ENCODE measurements around the gene TOR4A. TPM values are rescaled to one million over a fixed set of nuclear protein-coding genes. Genes with fewer than 3 reads are reported as not detected.
A peak's percentile ranks its signal among the peaks of the same experiment; 100 is the strongest.

TOR4A gene
- total and polyA plus RNA-seq, 9 of the 15 experiments (the other 6 are each of a cell fraction or from before 2014, with no cell fraction given), result 3.9 to 49.2 (median 8.8) TPM

- peaks cover 7% of the 10 kb centered on the region for H3K9me1 ChIP-seq (ENCODE audit: control insufficient read depth, insufficient read depth, low read length)
- no peaks in the 10 kb centered on the region for H3K27me3 ChIP-seq (ENCODE audit: control insufficient read depth in 2 of 2, insufficient read depth in 2 of 2, low read length in 2 of 2)
- H3K9me3 ChIP-seq (replicated peaks; ENCODE audit: control insufficient read depth, insufficient read depth, low read depth, low read length), result no peaks in the 10 kb centered on the region
- no TSS peak for BruUV-seq (replicated peaks)
- peak; percentile 62 for FAIRE-seq
- H3K27ac ChIP-seq (ENCODE audit: extremely low read depth, low read depth, low read length), result peak overlapping the region; percentile 36; the same call in 2 of the 3 replicates
- ATAC-seq, result peak; percentile 33
- intact Hi-C loops (cut with micrococcal nuclease), result loop anchor here (10.0 kb wide), 1 partner anchor 120 kb away; the partner anchor contains the start of genes EXD3 and NOXA1
- peaks cover 15% of the 10 kb centered on the region for H3K79me2 ChIP-seq (ENCODE audit: control insufficient read depth, insufficient read depth, low read length)
- DNase-seq (ENCODE audit: extremely low read depth in 1 of 4, low spot score in 3 of 4), result peak in 3 of 4 experiments; percentile 43 to 52 (median 48)
- peaks cover 17 to 87% of the 10 kb centered on the region in 2 experiments for H3K4me1 ChIP-seq (replicated peaks in 1 of 2; ENCODE audit: control insufficient read depth in 2 of 2, insufficient read depth in 2 of 2, low read length in 2 of 2)
- no peaks in the 10 kb centered on the region for H3K36me3 ChIP-seq (ENCODE audit: control insufficient read depth, insufficient read depth, low read length)
- H3K4me3 ChIP-seq, result no peak overlapping the region
- H4K20me1 ChIP-seq (replicated peaks; ENCODE audit: control insufficient read depth, insufficient read depth, low read length), result peaks cover 8% of the 10 kb centered on the region
- no peak overlapping the region; the same call in 1 of the 2 replicates for H3K4me2 ChIP-seq (ENCODE audit: insufficient read depth, low read length)
- H3K9ac ChIP-seq (ENCODE audit: insufficient read depth in 1 of 2, low read depth in 2 of 2, low read length in 2 of 2), result peak overlapping the region in 1 of 2 experiments; percentile 62; a peak in 1 of 4 replicates
- peak overlapping the region; percentile 55; the same call in 1 of the 2 replicates for H2AFZ ChIP-seq (ENCODE audit: low read depth, low read length)
- in situ Hi-C loops (cut with MboI), result no loop called here
- CTCF ChIA-PET (ENCODE audit: low intra/inter-chr PET ratio), result no interaction called here
- 59% methylated on average over 28 of the region's 36 CpGs for WGBS (ENCODE audit: insufficient coverage, low coverage, missing lambda C conversion rate)
- POLR2A ChIA-PET, result interaction anchor here (0.6 to 1.7 kb wide), 3 partner anchors 8 to 118 kb away, joined by 3 read pairs; partner anchors contain the start of genes EXD3 and NOXA1
- TF ChIP-seq NRF1 (conservative IDR thresholded peaks at IDR 0.05 in 1 of 2, IDR thresholded peaks at IDR 0.05 in 1 of 2) (no peak), CEBPZ (IDR thresholded peaks at IDR 0.05; ENCODE audit: borderline replicate concordance, low read depth, low read length) (no peak), ZNF146 (CRISPR knock-in tag; IDR thresholded peaks at IDR 0.05; ENCODE audit: unreplicated experiment) (peak; percentile 7), ZNF668 (CRISPR knock-in tag; IDR thresholded peaks at IDR 0.05) (no peak), MAZ (CRISPR knock-in tag; conservative IDR thresholded peaks at IDR 0.05 in 1 of 2, IDR thresholded peaks at IDR 0.05 in 1 of 2) (peak in 1 of 2 experiments; percentile 11; a peak in 1 of 4 replicates), E2F6 (IDR thresholded peaks at IDR 0.05; ENCODE audit: borderline replicate concordance in 1 of 2, extremely low read depth in 1 of 2, insufficient read depth in 1 of 2, insufficient read length in 1 of 2, low read depth in 1 of 2, low read length in 1 of 2, poor library complexity in 1 of 2, severe bottlenecking in 1 of 2) (peak; percentile 48 to 72), FOXJ2 (tag; IDR thresholded peaks at IDR 0.05) (no peak), DNMT1 (IDR thresholded peaks at IDR 0.05) (no peak)
- TF ChIP-seq, protein P1, sequence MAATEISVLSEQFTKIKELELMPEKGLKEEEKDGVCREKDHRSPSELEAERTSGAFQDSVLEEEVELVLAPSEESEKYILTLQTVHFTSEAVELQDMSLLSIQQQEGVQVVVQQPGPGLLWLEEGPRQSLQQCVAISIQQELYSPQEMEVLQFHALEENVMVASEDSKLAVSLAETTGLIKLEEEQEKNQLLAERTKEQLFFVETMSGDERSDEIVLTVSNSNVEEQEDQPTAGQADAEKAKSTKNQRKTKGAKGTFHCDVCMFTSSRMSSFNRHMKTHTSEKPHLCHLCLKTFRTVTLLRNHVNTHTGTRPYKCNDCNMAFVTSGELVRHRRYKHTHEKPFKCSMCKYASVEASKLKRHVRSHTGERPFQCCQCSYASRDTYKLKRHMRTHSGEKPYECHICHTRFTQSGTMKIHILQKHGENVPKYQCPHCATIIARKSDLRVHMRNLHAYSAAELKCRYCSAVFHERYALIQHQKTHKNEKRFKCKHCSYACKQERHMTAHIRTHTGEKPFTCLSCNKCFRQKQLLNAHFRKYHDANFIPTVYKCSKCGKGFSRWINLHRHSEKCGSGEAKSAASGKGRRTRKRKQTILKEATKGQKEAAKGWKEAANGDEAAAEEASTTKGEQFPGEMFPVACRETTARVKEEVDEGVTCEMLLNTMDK (IDR thresholded peaks at IDR 0.05; ENCODE audit: borderline replicate concordance, insufficient read depth, low read depth, low read length, poor library complexity, severe bottlenecking), result peak; percentile 15
- TF ChIP-seq, protein P2, sequence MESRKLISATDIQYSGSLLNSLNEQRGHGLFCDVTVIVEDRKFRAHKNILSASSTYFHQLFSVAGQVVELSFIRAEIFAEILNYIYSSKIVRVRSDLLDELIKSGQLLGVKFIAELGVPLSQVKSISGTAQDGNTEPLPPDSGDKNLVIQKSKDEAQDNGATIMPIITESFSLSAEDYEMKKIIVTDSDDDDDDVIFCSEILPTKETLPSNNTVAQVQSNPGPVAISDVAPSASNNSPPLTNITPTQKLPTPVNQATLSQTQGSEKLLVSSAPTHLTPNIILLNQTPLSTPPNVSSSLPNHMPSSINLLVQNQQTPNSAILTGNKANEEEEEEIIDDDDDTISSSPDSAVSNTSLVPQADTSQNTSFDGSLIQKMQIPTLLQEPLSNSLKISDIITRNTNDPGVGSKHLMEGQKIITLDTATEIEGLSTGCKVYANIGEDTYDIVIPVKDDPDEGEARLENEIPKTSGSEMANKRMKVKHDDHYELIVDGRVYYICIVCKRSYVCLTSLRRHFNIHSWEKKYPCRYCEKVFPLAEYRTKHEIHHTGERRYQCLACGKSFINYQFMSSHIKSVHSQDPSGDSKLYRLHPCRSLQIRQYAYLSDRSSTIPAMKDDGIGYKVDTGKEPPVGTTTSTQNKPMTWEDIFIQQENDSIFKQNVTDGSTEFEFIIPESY (CRISPR knock-in tag; IDR thresholded peaks at IDR 0.05), result peak; percentile 99
Measured at GRCh38 chr9:137305060-137305797, 27.7 kb downstream of the TOR4A start.
